Measurements from ENCODE around the gene MSL2.
"Not testable (repeated sequence)": the region's sequence is repeated elsewhere in the genome, so short reads cannot be mapped to it uniquely, and the experiment has no call there.

The MSL2 gene

DNA sequence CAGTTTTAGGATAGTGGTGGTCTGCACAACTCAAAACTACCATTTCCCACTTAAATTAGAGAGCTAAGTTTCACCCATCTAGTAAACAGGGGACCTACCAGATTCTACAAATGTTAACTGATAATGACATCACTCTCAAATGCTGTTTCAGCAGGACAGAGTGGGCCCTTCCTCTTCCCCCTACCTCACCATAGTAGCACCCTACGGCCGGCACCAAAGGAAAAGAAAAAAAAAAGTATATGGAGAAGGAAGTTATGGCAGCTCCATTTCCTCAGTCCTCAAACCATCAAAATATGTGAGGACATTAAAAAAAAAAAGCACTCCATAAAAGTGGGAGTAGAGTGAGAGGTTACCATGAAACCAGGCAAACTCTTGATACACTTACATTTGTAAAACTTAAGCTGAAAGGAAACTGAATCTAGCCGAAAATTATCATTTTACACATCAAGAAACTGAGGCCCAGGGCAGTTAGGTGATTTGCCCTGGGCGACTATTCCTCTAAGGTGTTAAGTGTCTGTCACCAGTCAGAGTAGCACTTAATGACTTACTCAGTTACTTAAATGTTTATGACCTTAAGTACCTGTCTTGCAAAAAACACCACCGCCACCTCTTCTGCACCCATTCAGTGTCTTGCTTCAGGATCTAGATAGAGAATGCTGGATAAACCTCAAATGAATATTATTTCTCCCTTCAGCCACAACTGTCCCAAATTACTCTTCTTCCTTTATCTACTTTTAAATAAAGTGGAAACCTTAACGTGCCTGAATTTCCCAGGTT is 2.7 kb downstream of the MSL2 start:
- DNase-seq (ENCODE audit: low read depth in 2 of 2): no peak

DNA sequence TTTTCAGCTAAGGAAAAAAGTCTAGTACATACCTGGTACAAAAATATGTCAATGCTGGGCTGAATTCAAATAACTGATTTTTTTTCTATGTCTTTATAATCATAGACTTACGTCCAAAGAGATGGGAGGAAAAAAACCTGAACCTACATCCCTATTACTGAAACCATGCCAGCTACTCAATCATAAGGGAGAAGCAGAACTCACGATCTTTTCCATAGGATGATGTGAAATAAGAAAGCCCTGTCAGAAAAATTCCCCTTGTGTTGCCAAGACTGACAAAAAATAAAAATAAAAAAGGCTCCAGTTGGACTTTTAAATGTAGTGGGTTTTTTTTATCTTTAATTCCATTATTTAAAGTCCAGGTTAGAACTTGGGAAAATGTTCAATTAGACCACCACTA is 3.3 kb downstream of the MSL2 start:
- no peak for DNase-seq (ENCODE audit: low read depth in 2 of 2)

DNA sequence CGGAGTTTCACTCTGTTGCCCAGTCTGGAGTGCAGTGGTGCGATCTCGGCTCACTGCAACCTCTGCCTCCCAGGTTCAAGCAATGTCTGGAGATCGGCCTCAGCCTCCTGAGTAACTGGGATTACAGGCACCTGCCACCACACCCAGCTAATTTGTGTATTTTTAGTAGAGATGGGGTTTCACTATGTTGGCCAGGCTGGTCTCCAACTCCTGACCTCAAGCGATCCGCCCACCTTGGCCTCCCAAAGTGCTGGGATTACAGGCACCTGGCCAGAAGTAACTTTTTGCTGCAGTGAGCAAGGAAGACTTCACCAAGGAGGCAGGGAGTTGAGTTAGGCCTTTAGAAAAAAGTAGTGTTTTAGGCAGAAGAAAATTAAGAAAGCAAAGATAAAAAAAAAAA is 3.9 kb downstream of the MSL2 start:
- DNase-seq (ENCODE audit: low read depth in 2 of 2): not testable (repeated sequence)

DNA sequence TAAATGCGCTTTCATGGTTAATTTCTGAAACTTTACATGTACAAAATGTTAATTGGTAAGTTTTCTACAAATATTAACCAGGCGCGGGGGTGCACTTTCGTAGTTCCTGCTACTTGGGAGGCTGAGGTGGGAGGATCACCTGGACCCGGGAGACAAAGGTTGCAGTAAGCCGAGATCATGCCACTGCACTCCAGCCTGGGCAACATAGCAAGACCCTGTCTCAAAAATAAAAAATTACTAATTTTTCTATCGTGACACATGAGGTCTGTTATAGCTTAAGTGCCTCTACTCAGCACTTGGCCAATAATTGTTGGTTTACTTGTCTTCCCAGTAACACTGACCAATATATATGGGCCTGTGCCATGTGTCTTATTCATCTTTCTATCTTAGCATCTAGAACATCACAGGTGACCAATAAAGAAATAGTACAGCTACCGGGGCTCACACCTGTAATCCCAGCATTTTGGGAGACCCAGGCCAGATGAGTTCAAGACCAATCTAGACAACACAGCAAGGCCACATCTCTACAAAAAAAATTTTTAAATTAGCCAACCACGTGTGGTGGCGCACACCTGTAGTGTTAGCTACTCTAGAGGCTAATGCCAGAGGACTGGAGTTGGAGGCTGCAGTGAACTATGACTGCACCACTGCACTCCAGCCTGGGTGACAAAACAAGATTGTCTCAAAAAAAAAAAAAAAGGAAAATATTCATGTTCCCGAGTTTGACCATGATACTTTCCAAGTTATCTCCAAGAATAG is 6.1 kb downstream of the MSL2 start:
- DNase-seq (ENCODE audit: low read depth in 2 of 2): no peak

DNA sequence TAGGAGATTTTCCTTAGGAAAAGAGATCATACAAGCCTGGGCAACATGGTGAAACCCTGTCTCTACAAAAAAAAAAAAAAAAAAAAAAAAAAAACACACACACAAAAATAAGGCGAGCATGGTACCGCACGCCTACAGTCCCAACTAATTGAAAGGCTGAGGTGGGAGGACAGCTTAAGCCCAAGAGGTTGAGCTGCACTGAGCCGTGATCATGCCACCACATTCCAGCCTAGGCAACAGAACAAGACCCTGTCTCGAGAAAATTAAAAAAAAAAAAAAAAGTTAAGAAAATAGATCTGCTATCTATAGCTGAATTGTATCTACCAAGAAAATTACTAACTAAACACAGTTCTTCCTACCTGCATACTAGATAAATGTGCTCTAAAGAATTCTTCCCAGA is 7.1 kb downstream of the MSL2 start:
- DNase-seq (ENCODE audit: low read depth in 2 of 2): no peak

DNA sequence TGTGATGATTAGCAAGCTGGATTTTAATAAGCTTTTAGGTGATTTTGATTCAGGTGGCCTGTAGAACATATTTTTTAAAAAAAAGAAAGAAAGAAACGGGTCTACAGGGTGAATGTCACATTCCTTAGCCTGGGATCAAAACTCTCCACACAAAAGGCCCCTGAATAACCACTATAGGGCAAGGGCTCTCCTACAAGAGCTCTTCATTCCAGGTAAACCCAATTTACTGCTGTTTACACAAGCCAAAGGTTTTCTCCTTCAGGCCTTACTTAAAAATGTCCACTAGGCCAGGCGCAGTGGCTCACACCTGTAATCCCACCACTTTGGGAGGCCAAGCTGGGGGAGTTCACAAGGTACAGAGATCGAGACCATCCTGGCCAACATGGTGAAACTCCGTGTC is 8.3 kb downstream of the MSL2 start:
- no peak for DNase-seq (ENCODE audit: low read depth in 2 of 2)

DNA sequence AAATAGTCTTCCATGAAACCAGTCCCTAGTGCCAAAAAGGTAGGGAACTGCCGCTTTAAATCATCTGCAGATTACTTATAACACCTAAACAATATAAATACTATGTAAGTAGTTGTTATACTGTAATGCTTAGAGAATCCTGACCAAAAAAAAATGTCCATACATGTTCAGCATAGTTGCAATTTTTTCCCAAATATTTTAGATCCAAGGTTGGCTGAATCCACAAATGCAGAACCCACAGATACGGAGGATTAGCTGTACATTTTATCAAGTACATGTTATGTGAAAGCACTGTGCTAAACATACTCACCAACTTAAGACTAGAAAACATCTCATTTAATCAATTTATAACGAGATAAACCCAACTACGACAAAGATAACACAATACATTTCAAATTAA is 9.3 kb downstream of the MSL2 start:
- no peak for DNase-seq (ENCODE audit: low read depth in 2 of 2)

DNA sequence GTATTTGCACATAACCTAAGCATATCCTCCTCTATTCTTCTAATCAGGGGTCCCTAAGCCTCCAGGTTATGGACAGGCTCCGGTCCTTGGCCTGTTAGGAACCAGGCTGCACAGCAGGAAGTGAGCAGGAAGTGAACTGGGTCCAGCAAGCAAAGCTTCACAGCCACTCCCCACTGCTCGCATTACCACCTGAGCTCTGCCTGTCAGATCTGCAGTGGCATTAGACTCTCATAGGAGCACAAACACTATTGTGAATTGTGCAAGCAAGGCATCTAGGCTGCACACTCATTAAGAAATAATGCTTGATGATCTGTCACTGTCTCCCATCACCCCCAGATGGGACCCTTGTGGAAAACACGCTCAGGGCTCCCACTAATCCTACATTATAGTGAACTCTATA is 9.8 kb downstream of the MSL2 start:
- no peak for DNase-seq (ENCODE audit: low read depth in 2 of 2)

DNA sequence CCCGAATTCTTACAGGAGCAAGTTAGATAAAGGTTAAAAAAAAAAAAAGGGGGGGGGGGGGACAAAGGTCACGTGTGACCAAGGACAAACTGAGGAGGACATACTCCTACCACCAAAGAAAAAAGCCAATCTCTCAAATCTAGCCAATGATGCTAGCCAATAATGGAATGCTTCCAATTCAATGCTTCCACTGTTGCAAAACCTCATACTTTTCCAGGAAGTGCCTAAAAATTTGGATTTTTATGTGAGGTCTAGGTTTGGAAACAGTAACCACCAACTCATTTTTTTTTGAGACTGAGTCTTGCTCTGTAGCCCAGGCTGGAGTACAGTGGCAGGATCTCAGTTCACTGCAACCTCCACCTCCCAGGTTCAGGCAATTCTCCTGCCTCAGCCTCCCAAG is 11.4 kb downstream of the MSL2 start:
- no peak for DNase-seq (ENCODE audit: low read depth in 2 of 2)

DNA sequence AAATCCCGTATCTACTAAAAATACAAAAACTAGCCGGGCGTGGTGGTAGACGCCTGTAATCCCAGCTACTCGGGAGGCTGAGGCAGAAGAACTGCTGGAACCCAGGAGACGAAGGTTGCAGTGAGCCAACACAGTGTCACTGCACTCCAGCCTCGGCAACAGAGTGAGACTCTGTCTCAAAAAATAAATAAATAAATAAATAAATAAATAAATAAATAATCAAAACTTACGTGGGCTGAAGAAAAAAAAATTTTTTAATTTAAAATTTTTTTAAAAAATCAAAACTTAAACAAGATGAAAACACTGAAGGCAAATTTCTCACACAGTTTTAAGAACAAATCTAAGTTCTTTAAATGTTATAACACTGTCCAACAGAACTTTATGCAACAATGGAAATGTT is 14.4 kb downstream of the MSL2 start:
- no peak for DNase-seq (ENCODE audit: low read depth in 2 of 2)

DNA sequence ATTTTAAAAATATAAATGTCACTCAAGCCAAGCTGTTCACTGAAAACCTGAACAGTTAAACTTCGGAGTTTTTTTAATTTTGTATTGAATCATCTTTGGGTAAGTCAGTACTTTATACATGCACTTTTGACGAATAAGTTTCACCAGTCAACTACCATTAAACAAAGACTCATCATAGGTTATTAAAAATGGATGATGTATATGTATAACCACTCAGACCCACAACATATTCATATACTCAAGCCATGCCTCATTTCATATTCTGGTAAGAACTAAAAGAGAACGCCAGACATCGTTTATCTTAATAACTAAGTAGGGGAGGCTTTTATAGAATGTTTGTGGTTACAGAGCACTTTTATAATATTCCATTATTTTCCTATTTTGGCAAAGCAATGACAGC is 18.3 kb downstream of the MSL2 start:
- DNase-seq (ENCODE audit: low read depth in 2 of 2): no peak

DNA sequence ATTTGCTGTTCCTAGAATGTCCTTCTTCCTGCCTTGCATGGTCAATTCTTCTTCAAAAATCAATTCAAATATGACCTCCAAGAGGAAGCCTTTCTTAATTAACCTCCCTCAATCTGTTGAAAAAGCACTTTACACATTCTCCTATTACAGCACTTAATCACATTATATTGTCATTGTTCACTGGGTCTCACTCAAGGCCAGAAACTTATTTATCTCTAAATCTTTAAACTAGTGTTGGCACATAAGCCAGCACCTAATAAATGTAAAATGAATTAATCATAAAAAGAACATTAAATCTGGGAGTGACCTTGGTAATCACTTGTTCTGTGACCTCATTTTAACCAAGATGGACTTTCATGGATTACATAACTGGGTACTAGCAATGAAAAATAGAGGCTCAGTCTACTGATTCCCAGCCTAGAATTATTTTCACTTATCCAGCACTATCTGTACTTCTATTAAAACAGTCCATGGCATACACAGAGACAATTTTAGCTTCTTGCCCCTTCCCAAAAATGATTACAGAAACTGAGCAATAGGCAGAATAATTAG is 22.1 kb downstream of the MSL2 start:
- DNase-seq (ENCODE audit: low read depth in 2 of 2): no peak

DNA sequence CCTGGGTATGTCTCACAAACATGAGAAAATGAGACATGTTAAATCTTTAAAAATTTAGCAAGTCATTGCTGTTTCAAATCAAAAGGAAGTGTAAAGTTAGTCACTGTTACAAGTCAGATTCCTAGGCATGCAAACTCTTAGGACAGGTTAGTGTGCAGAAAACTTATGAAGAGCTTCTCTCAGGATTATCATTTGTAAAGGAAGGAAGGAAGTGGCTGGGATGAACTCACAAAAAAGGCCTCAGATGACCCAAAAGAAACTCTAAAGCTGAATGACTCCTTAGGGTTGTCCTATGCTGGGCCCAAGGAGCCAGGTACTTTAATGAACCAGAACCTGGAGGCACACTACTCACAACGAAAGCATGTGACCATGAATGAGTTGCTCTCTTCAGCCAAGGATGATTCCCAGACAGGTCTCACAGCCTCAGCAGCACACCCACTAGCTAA is 25.0 kb downstream of the MSL2 start:
- no peak for DNase-seq (ENCODE audit: low read depth in 2 of 2)

DNA sequence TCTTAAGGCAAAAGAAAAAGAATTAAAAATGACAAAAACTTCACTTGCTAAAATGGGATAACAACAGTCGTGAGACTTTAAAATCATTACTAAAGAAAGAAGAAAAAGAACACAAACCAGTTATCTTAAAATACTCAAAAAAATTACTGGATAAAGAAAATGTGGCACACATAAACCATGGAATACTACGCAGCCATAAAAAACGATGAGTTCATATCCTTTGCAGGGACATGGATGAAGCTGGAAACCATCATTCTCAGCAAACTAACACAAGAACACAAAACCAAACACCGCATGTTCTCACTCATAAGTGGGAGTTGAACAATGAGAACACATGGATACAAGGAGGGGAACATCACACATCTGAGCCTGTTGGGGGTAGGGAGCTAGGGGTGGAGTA is 27.9 kb downstream of the MSL2 start:
- DNase-seq (ENCODE audit: low read depth in 2 of 2): not testable (repeated sequence)

DNA sequence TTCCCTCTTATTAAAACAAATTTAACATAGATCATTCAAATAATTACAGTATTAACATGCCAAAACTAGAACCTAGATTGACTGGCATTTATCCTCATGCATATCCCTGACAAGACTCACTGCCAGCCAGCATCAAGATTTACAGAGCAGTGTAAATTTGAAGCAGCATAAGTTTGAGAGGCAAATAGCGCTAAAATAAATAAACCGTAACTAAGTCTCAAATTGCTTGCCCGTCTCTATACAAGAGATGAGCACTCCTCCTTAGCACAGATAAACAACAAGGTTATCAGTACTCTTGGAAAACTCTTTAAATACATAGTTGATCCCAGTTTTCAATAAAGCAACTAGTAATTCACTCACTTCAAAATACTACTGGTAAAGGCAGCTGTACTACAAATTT is 29.6 kb downstream of the MSL2 start:
- DNase-seq (ENCODE audit: low read depth in 2 of 2): no peak

DNA sequence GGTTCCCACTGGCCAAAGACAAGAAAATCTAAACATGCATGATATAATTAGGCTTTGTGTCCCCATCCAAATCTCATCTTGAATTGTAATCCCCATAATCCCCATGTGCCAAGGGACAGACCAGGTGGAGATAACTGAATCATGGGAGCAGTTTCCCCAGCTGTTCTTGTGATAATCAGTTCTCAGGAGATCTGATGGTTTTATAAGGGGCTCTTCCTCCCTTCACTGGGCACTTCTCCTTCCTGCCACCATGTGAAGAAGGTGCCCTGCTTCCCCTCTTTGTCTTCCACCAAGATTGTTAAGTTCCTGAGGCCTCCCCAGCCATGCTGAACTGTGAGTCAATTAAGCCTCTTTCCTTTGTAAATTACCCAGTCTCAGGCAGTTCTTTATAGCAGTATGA is 32.5 kb downstream of the MSL2 start:
- DNase-seq (ENCODE audit: low read depth in 2 of 2): not testable (repeated sequence)

DNA sequence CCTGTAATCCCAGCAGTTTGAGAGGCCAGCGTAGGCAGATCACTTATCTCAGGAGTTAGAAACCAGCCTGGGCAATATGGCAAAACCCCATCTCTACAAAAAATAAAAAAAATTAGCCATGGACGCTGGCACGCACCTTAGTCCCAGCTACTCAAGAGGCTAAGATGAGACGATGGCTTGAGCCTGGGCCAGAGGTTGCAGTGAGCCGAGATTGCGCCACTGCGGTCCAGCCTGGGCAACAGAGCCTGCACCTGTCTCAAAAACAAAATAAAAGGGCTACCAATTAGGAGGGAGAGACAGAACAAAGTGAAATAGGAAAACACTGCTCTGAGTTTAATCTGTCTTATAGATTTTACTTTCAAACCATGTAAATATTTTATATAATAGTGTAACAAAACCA is 33.8 kb downstream of the MSL2 start:
- no peak for DNase-seq (ENCODE audit: low read depth in 2 of 2)

DNA sequence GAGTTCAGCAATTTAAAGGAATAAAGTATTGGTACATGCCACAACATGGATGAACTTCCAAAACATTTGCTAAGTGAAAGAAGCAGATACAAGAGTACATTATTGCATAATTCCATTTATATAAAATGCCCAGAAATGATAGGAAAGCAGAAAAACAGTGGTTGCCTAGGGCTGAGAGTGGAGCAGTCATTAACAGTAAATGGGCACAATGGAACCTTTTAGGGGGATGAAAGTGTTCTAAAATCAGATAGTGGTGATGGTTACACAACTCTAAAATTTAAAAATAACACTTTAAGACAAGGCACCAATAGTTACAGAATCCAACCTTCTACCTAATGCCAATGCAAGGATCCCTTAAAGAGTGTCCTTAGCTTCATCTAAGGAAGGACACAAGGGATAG is 34.6 kb downstream of the MSL2 start:
- DNase-seq (ENCODE audit: low read depth in 2 of 2): no peak

DNA sequence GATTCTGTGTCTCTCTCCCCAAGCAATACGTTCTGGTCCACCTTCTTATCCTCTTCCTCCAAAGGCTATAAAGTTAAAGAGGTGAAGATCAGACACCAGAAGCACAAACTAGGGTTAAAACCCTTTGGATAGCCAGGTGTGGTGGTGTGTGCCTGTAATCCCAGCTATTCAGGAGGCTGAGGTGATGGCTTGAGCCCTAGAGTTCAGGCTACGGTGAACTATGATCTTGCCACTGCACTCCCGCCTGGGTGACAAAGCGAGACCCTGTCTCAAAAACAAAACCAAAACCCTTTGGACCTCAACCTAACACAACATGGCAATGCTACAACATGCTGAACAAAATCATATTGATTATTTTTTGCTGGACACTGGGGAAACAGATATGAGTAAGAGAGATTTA is 43.2 kb downstream of the MSL2 start:
- no peak for DNase-seq (ENCODE audit: low read depth in 2 of 2)

DNA sequence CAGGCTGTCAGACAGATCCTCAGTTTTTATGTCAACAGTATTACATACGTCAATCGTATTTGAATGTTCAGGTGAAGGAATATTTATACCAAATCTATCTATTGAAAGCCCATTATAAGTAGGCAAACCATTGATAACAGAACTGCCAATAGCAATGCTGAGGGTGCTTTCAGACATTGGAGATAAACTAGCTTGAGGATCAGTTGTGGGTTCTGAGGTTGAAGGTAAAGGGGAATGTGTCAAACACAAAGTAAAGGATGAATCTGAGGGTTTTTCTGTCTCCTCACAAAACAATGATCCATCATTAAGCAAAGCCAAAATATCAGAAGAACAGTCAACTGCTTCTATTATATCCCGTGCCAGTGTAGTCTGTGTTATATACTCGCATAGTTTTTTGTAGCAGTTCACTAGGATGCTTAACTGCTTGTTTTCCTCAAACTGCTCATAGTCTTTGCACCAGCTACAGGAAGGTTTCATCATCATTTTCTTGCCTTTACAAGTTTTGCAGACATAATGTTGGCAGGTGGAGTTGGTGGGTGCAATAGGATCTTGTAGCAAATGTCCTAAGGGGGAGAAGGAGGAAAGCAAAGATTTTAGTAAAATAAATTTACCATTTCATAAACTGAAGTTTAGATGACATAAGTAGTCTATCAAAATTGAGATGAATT is 43.8 kb downstream of the MSL2 start:
- DNase-seq (ENCODE audit: low read depth in 2 of 2): no peak

DNA sequence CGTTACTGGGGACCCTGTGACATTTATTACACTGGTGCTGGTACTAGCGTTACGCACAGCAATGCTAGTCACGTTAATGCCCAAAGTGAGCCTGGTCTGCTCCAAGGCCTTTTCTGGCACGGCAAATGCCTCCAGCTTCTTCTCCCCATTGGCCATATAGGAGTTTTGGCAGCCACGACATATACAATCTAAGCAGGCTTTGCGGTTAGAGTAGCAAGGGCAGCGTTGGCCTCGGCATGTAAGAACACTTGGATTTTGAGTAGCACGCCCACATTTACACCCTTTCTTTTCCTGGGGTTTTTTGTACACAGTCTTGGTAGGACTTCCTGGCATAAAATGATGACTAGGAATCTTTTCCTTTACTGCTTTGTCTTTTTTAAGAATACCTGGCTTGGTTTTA is 44.9 kb downstream of the MSL2 start:
- no peak for DNase-seq (ENCODE audit: low read depth in 2 of 2)

DNA sequence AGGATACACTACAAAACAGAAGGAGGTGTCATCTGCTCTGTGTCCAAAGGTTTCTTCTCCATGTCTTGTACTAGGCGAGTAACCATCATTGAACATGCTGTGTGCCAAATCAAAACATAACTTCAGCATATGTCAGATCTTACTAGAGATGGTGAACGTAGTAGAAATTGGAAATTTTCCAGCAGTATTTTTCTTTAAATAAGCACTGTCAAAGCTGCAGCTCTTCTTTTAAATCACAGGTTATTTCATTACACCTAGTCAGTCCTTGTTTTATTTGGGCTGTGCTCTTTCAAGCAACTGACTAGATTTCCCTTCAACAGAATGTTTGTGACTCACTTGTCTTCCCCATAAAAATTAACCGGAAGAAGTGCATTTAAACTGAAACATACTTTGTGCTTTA is 46.5 kb downstream of the MSL2 start:
- DNase-seq (ENCODE audit: low read depth in 2 of 2): no peak

All from activated CD4-positive, alpha-beta T cell treated with anti-CD3 and anti-CD28 coated beads for 24 hours (primary cell).